ENCODE results near the gene FAXC. TPM values are rescaled to one million over a fixed set of nuclear protein-coding genes. Genes with fewer than 3 reads are reported as not detected.
"Not testable (repeated sequence)": the region's sequence is repeated elsewhere in the genome, so short reads cannot be mapped to it uniquely, and the experiment has no call there.

Gene FAXC
- total RNA-seq, 1 donor from 2014 or later: not detected

DNA sequence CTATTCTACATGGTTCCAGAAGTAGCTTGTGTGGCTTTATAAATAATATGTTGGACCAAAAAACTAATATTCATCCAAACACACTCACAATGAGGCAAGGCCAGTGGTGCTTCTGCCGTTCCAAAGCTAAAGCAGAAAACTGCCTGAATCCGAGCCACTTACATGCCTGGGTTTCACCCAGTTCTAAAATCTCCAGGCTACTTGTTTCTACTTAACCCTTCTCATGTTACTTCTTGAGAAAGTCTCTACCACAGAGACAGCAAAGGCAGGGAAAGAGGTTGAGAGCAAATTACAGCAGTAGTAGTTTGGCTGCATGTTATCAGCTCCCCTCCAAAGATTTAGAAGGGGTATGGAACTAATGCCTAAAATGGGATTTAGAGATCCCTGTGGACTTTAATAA lies 62.0 kb downstream of the FAXC start:
- DNase-seq (ENCODE audit: low spot score): no peak

DNA sequence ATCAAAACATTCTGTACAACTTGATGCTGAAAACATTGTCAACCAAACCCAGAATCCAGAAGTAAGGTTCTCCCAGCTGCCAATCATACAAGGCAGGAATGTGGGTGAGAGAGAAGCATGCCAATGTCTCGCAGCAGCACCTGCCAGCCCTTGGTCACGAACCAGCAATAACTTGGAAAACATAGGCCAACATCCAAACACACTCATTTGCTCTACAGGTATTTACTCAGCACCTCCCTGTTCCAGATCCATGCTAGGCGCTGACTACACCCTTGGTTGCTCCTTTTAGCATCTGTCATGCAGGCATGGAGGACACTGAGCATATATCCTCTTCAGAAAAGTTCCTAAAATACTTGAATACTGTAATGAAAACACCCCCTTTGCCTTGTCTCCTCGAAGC lies 63.6 kb downstream of the FAXC start:
- DNase-seq (ENCODE audit: low spot score): no peak

DNA sequence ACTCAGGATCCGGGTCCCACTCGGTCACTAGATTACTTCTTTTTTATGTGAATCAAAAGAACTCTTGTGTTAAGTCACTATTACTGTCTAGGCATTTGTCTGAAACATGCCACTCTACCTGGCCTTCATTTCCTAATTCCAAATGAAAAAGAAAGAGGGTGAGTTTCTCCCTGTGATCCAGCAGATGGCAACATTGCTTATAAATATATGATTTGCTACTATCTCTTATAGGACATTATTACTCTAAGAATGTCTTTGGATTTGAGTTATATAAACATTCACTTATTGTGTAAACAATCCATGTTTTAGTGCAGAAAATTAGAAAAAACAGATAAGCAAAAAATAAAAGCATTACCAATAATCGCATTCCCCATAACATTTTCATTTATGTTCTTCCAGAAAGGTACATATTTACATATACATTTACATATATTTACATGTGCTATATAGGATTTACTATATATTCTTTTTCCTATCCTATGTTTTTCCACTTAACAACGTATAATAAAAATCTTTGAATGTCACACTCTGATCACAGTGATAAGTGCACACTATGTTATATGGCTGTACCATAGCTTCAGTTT lies 66.9 kb downstream of the FAXC start:
- no peak for DNase-seq (ENCODE audit: low spot score)

DNA sequence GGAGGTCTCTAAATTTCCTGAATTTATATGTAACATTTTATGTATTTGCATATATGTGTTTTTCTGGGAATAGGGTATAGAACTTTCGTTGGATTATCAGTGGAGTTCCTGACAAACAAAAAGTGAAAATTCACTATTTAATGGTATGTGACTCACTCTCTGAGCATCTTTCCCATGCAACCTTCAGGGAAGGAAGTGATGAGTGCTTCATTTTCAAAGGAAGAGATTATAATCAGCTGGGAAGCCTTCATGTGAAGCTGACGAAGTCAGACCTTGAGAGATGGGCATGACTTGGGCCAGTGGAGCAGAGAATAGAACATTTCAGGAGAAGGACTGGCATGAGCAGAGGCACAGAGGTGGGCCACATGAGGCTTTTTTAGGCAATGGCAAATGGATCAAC lies 72.7 kb downstream of the FAXC start:
- no peak for DNase-seq (ENCODE audit: low spot score)

DNA sequence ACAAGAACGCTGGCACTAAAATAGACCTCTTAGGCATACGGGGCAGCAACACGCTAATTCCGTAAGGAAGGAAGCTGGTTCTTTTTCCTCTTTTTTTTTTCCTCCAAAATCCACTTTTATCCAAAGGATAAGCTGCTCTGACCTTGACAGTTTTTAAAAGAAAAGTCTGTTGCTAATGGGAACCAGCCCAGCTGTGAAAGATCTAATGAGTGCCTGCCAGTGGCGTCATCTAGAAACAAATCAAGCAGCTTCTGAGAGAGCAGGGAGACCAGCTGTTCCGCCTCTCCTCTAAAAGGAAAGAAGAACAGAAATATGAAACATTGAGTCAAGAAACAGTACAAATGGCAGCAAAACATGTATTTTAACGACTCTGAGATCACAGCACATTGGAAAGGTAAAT lies 78.6 kb downstream of the FAXC start:
- no peak for DNase-seq (ENCODE audit: low spot score)

DNA sequence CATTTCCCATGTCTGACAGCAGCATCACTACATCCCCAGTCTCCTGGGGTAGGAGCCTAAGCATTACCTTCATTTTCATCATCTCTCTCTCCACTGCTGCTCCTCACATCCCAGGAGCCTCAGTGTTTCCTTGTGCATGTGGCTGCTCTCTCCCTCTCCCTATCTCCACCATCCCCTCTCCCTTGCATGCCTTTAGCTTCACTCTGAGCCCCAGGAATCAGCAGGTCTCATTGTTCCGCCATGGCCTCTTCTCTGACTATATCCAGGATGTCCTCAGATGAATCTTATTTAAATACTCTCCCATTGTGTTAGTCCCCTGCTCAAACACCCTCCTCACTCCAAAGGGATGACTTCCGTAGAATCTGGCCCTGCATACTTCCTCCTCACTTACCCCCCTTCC lies 79.4 kb downstream of the FAXC start:
- no peak for DNase-seq (ENCODE audit: low spot score)

DNA sequence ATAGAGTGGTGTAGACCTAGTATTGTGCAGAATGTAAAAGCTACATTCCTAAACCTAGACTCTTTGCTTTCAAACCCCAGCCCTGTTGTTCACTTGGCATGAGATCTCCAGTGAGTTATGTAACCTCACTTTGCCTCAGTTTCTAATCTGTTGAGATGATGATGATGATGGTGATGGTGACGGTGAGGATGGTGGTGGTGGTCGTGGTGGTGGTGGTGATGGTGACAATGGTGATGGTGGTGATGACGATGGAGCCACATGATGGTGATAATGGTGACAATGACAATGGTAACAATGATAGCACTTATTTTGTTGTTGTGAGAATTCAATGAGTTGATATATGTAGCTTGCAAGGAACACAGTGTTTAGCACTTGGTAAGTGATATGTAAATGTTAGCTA lies 80.3 kb downstream of the FAXC start:
- DNase-seq (ENCODE audit: low spot score): no peak

DNA sequence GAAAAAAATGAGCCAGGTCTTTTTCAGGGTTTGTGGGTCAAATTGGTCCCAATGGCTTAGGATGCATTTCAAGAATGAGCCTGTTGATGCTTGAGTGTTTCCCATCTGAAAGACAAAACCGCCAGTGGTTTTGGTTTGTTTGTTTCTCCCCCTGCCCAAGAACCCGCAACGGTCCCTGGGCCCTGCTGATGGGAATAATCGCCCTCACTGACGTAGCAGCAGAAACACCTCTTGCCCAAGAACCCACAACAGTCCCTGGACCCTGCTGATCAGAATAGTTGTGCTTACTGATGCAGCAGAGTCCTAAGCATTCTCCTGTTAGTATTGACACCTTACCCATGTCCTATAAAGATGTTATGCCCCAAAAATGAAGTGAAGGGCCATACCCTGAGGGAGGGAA lies 82.5 kb downstream of the FAXC start:
- DNase-seq (ENCODE audit: low spot score): not testable (repeated sequence)

DNA sequence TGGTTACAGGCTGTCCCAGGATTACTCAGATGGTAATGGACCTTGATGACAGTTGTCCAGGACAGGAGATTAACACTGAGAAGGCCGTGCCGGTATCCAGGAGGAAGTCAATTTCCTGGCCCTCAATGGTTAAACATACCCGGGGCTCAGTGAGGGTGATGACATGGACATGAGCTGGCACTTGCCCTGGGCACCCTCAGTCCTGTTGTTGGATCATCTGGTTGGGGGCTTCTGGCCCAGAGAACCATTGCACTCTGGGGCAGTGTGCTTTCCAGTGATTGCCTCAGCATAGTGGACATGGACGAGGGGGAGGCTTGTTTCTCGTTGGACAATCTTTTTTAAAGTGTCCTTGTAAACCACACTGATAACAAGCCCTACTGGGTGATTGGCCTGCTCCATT lies 84.0 kb downstream of the FAXC start:
- DNase-seq (ENCODE audit: low spot score): not testable (repeated sequence)

DNA sequence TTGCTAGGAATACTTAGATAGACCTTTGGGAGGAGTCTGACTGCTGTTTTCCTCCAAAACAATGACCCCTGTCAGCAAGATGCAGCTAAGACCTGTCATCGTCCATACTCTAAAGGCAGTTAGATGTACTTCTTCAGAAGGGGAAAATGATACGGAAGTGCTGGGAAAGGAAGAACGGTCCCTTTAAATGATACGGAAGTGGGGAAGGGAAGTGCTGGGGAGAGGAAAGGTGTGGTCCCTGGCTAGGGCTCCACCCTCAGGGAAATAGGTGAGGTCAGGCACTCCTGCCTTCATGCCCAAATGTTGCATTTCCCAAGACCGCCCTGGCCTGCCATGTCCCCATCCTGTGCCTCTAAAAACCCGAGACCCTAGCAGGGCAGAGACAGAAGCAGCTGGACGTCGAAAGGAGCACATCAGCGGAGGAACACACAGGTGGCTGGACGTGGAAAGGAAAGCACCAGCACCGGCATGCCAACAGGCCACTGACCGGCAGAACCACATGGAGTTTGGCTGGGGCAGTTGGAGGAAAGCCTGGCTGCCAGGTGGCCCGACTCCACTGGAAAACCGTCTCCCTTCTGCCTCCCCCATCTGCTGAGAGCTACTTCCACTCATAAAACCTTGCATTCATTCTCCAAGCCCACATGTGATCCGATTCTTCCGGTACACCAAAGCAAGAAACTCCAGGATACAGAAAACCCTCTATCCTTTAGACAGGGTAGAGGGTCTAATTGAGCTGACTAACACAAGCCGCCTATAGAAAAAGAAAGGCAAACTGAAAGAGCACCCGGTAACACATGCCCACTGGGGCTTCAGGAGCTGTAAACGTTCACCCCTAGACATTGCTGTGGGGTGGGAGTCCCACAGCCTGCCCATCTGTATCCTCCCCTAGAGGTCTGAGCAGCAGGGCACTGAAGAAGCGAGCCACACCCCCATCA lies 94.6 kb downstream of the FAXC start:
- DNase-seq (ENCODE audit: low spot score): no peak

DNA sequence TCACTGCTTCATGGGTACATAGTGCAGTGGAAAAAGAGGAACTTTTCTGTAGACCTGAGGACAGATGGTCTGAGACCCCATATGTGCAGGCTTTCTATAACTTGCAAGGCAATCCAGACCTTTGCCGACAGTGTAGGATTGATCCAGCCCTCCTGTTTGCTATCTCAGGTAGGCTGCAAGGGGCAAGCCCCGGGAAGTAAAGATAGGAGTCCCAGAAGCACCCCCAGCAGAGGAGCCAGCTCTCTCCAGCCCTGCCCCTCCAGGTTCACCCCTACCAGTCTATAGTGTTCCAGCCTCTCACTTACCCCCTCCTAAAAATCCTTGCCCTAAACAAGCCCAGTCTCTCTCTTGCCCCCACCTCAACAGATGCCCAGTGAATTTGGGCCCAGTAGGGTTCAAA lies 96.2 kb downstream of the FAXC start:
- no peak for DNase-seq (ENCODE audit: low spot score)

DNA sequence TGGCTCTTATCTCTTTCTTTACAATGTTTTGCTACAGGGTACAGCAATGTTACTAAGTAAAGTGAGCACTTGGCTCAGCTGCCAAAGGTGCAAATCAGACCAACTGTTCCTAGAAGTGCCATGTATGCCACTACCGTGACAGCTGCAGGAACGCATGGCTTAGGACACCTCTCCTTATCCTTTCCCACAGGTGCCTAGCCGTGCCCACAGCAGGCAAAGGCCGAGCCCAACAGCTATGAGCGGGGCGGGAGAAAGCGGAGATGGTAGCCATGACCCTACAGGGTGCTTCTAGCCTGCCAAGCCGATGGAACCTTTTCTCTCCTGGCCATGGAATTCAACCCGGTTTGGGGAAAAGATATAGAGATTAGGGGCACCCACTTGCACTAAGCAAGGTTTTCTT lies 97.1 kb downstream of the FAXC start:
- DNase-seq (ENCODE audit: low spot score): no peak

DNA sequence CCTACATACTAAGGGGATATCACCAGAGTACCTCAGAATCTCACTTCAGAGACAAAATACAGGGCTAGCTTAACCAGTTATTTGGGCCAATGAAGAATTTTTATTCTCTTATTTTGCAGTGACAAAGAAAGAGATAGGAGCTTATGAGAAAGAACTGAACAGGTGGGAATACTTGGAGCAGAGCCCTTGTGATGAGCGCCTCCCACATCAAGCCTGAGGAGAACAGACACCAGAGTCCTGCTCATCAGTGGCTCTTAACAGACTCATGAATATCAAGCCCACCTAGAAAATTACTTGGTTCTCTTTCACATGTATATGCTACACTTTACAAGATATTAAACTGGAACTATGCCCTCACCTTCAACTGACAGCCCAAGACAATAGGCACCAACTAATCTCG lies 99.0 kb downstream of the FAXC start:
- no peak for DNase-seq (ENCODE audit: low spot score)

DNA sequence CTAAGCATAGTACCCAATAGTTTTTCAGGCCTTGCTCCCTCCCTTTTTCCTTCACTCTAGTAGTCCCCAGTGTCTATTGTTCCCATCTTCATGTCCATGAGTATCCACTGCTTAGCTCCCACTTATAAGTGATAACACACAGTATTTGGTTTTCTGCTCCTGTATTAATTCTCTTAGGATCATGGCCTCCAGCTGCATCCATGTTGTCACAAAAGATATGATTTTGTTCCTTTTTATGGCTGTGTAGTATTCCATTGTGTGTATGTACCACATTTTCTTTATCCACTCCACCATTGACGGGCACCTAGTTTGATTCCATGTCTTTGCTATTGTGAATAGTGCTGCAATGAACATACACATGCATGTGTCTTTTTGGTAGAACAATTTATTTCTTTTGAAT lies 102.9 kb downstream of the FAXC start:
- no peak for DNase-seq (ENCODE audit: low spot score)

DNA sequence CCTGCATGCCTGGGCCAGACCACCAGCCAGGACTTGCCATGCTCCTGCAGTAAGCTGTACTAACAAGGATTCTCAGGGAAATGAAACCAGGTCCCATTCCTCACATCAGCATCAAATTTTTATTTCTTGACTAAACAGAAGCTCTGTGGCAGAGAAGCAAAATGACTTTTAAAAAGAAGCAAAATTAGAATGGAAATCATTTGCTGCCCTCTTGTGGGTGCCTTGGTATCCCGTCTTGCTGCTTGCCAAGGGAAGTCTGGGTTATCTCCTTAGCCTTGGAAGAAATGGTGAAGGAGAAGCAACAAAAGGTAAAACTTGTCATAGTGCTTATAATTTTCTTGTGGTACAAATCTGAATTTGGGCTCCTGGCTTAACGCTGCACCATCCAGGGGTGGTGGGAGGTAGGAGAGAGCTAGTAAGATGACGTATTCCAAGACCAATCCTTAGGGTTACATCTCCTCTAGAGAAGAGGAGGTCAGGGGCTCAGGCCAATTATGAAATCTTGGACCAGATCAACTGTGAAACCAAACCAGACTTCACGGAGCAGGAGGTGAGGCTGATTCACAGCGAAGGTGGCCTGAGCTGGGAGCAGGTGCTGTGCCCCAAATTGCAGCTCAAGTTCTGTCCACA lies 107.5 kb downstream of the FAXC start:
- no peak for DNase-seq (ENCODE audit: low spot score)

DNA sequence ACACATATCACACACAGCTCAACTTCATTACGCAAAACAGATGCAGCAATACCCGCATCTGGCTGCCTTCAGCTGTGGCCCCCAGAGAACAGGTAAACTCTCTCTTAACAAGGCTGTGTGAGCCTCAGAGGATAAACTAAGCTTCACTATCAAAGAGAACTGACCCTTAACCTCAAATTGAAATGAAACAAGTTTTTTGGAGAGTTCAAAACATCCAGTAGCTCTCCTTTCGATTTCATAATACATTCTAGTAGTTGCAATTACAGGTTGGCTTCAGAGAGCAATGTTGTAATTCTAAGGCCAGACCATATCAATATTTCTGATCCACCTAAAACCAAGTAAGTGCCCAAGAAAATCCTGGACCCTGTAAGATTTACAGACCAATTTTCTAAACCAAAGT lies 113.5 kb downstream of the FAXC start:
- no peak for DNase-seq (ENCODE audit: low spot score)

DNA sequence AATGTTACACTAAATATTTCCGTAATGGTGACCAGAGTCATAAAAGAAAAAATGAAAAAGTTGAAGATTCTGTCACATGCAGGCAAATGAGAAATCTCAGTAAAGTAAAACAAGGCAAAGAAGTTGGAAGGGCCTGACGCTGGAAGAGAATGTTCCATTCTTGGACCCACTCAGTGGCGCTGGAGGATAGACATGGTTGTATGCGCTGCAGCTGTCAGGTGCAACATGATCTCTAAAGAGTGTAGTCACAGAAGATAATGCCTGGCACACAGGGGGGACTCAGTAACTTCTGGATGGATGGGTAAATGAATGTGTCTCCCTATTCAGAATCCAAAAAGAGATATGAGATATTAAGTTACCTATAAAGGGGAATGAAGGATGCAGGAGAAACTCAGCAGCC lies 116.3 kb downstream of the FAXC start:
- no peak for DNase-seq (ENCODE audit: low spot score)

DNA sequence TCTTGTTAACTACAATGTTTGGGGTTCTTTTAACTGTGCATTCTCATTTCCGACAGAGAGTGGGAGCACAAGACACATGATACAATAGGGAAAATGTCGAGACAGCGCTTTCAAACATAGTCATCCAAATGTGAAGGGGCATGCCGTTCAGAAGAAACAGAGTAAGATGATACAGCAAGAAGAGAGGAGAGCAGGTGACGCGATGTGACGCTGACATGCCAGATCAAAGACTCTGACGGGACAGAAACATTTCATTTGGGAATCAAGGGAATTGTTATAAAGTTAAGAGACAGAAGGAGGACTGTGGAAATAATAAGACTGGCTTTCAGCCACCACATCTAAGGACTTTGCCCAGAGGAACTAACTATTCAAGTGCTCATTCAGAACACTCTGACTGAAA lies 117.4 kb downstream of the FAXC start:
- DNase-seq (ENCODE audit: low spot score): no peak

DNA sequence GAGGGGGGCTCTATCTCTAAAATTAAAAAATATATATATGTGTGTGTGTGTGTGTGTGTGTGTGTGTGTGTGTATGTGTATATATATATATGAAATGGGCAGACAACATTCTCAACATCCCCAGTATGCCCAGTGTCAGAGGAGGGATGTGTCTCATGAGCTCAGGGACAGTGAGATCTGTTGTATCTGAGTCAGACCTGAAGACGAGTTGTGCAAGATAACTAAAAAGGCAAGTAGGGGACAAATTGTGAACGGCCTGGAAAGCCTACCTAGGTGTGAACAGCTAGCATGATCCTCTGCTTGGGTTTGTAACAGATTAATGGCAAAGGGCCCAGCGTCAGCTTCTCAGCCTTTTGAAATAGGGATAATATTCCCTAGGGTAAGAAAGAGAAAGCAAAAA lies 124.3 kb downstream of the FAXC start:
- no peak for DNase-seq (ENCODE audit: low spot score)

Data from mesenteric fat pad (tissue), 1 donor.